ENCODE measurements around the gene BATF2. TPM values are rescaled to one million over a fixed set of nuclear protein-coding genes. Genes with fewer than 3 reads are reported as not detected.
A peak's percentile ranks its signal among the peaks of the same experiment; 100 is the strongest.

Gene BATF2
- total and polyA plus RNA-seq, 9 of the 15 experiments (the other 6 are each of a cell fraction or from before 2014, with no cell fraction given), result 1.7 to 8.9 (median 6.4) TPM

GRCh38 chr11:65013888-65014725 lies 17.3 kb upstream of the BATF2 start, which contains the start of gene ARL2 (continued):
- TF ChIP-seq, protein P1, sequence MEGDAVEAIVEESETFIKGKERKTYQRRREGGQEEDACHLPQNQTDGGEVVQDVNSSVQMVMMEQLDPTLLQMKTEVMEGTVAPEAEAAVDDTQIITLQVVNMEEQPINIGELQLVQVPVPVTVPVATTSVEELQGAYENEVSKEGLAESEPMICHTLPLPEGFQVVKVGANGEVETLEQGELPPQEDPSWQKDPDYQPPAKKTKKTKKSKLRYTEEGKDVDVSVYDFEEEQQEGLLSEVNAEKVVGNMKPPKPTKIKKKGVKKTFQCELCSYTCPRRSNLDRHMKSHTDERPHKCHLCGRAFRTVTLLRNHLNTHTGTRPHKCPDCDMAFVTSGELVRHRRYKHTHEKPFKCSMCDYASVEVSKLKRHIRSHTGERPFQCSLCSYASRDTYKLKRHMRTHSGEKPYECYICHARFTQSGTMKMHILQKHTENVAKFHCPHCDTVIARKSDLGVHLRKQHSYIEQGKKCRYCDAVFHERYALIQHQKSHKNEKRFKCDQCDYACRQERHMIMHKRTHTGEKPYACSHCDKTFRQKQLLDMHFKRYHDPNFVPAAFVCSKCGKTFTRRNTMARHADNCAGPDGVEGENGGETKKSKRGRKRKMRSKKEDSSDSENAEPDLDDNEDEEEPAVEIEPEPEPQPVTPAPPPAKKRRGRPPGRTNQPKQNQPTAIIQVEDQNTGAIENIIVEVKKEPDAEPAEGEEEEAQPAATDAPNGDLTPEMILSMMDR (IDR thresholded peaks at IDR 0.05 in 2 of 3, conservative IDR thresholded peaks at IDR 0.05 in 1 of 3; ENCODE audit: insufficient read depth in 2 of 3, low read depth in 1 of 3, low read length in 3 of 3), result peak; percentile 66 to 79 (median 70)
- TF ChIP-seq FOXM1 (IDR thresholded peaks at IDR 0.05; ENCODE audit: low read depth) (no peak), FOXM1 (CRISPR knock-in tag; IDR thresholded peaks at IDR 0.05; ENCODE audit: low read depth) (peak; percentile 44; the same call in 1 of the 2 replicates), XRCC5 (IDR thresholded peaks at IDR 0.05; ENCODE audit: low read depth, low read length) (peak; percentile 61; the same call in 1 of the 2 replicates), POLR2A (conservative IDR thresholded peaks at IDR 0.05) (peak; percentile 76; the same call in 1 of the 2 replicates), ZNF780A (CRISPR knock-in tag; IDR thresholded peaks at IDR 0.05) (no peak), TEAD4 (IDR thresholded peaks at IDR 0.05; ENCODE audit: low read length) (no peak), TEAD4 (CRISPR knock-in tag; IDR thresholded peaks at IDR 0.05; ENCODE audit: borderline replicate concordance) (peak; percentile 99), TAL1 (IDR thresholded peaks at IDR 0.05) (no peak; the same call in 1 of the 2 replicates), BRF1 (IDR thresholded peaks at IDR 0.05; ENCODE audit: borderline replicate concordance, extremely low read depth, insufficient read length) (no peak), TFAM (CRISPR knock-in tag; conservative IDR thresholded peaks at IDR 0.05) (no peak), CCAR2 (IDR thresholded peaks at IDR 0.05; ENCODE audit: low read depth, low read length) (no peak), STAT5A (IDR thresholded peaks at IDR 0.05; ENCODE audit: borderline replicate concordance, low read length) (no peak), ZNF444 (CRISPR knock-in tag; IDR thresholded peaks at IDR 0.05) (no peak), E2F1 (CRISPR knock-in tag; IDR thresholded peaks at IDR 0.05) (peak; percentile 94), MAX (CRISPR knock-in tag; IDR thresholded peaks at IDR 0.05) (peak; percentile 100), ZNF384 (IDR thresholded peaks at IDR 0.05; ENCODE audit: low read depth, low read length) (no peak), POLR3A (IDR thresholded peaks at IDR 0.05; ENCODE audit: borderline replicate concordance, extremely low read depth, insufficient read depth, insufficient read length) (no peak), MTA2 (IDR thresholded peaks at IDR 0.05; ENCODE audit: low read depth) (no peak), TAF1 (IDR thresholded peaks at IDR 0.05; ENCODE audit: control insufficient read depth, extremely low read depth, insufficient read depth, low read length, severe bottlenecking) (peak; percentile 12)
- TF ChIP-seq, protein P2, sequence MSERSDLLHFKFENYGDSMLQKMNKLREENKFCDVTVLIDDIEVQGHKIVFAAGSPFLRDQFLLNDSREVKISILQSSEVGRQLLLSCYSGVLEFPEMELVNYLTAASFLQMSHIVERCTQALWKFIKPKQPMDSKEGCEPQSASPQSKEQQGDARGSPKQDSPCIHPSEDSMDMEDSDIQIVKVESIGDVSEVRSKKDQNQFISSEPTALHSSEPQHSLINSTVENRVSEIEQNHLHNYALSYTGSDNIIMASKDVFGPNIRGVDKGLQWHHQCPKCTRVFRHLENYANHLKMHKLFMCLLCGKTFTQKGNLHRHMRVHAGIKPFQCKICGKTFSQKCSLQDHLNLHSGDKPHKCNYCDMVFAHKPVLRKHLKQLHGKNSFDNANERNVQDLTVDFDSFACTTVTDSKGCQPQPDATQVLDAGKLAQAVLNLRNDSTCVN (CRISPR knock-in tag; IDR thresholded peaks at IDR 0.05), result no peak
- TF ChIP-seq, protein P3, sequence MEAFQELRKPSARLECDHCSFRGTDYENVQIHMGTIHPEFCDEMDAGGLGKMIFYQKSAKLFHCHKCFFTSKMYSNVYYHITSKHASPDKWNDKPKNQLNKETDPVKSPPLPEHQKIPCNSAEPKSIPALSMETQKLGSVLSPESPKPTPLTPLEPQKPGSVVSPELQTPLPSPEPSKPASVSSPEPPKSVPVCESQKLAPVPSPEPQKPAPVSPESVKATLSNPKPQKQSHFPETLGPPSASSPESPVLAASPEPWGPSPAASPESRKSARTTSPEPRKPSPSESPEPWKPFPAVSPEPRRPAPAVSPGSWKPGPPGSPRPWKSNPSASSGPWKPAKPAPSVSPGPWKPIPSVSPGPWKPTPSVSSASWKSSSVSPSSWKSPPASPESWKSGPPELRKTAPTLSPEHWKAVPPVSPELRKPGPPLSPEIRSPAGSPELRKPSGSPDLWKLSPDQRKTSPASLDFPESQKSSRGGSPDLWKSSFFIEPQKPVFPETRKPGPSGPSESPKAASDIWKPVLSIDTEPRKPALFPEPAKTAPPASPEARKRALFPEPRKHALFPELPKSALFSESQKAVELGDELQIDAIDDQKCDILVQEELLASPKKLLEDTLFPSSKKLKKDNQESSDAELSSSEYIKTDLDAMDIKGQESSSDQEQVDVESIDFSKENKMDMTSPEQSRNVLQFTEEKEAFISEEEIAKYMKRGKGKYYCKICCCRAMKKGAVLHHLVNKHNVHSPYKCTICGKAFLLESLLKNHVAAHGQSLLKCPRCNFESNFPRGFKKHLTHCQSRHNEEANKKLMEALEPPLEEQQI (IDR thresholded peaks at IDR 0.05), result no peak
